Right cardiac atrium (tissue), 5 donors: ENCODE measurements around the gene BBX. TPM values are rescaled to one million over a fixed set of nuclear protein-coding genes. Genes with fewer than 3 reads are reported as not detected.

ENCODE experiments used
- ATAC-seq, 2 donors: fragments of 200-7000 bp; cut with Tn5 transposase; one replicate each; pipeline versions ENCODE4 v1.8.0 to v1.9.1; 2020; ENCODE audit warnings: moderate library complexity in 2 of 2, mild to moderate bottlenecking in 1 of 2
- DNase-seq, 3 donors: peaks; one replicate each; pipeline ENCODE4 v3.0.0-alpha.2; 2020
- H3K27ac ChIP-seq: one replicate; pipeline ENCODE4 v1.5.1; 2013; ENCODE audit warnings: mild to moderate bottlenecking, low read length, control low read depth, moderate library complexity
- H3K27me3 ChIP-seq: one replicate; pipeline ENCODE4 v1.6.1; 2013; ENCODE audit not compliant: control insufficient read depth, insufficient read depth
- H3K4me1 ChIP-seq: one replicate; pipeline ENCODE4 v1.6.1; 2013; ENCODE audit warnings: low read length; ENCODE audit not compliant: control insufficient read depth, insufficient read depth
- H3K4me3 ChIP-seq: one replicate; pipeline ENCODE4 v1.5.1; 2013; ENCODE audit warnings: low read length, control low read depth
- H3K9me3 ChIP-seq: one replicate; pipeline ENCODE4 v1.6.1; 2013; ENCODE audit warnings: low read length; ENCODE audit not compliant: control insufficient read depth
- WGBS: extraction: QIAGEN DNeasy Blood & Tissue Kit; methylation state at CpG from one replicate; pipeline ENCODE4 v1.1.7; 2013; 5-methylcytosine and 5-hydroxymethylcytosine counted together
- intact Hi-C, 4 donors: fragments of 100-400 bp; cut with DNase I; formaldehyde crosslinking; loops; one replicate each; pipeline versions ENCODE4 v1.11.0 to v1.14.0; 2022 to 2023
- polyA plus RNA-seq: library from polyadenylated mRNA; stranded (reverse); fragments of 200-250 nt; gene quantifications from one replicate; pipeline ENCODE4 v1.2.3, GENCODE V29; 2013
- total RNA-seq, 4 donors: library from RNA; stranded (reverse); fragmentation: NEBNext Ultra II Directional; extraction: Animal tissue kit (Norgen Biotek cat#: 25700); gene quantifications; one replicate each; pipeline ENCODE4 v1.2.1, GENCODE V29; 2021
- donor health status: healthy with polysubstance abuse.
- donor health status: DM: no; HTN: yes; CAD: no.
- donor health status: DM: no; HTN: no; CAD: no.
- donor health status: DM: no; HTN: yes; CAD: no; lungs with severe emphysema.
- donor health status: DM: yes; HTN: yes; CAD: no.

BBX gene
- total and polyA plus RNA-seq, 5 donors = 10.6 to 57.1 (median 49.2) TPM

DNA sequence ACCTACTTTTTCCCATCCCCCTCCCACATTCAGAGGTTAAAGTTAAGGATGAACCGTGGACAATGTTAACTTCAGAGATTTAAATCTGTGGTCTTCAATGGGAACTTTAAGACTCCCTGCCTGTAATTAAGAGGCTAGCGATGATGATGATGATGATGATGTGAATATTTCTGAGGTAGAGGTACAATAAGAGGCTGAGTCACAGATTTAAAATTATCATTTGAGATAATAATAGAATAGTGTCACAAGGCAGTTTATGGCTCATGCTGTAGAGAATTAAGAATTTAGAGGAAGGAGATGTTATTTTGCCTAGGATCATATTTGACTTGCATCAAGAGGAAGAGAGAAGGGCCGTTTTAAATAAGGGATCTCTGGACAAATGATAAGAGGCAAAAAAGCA, 146.2 kb downstream of the BBX start:
- Histone ChIP-seq H3K27ac (peak overlapping the region; percentile 64), H3K4me3 (no peak overlapping the region), H3K4me1 (peaks cover 2% of the 10 kb centered on the region), H3K9me3 (no peaks in the 10 kb centered on the region), H3K27me3 (no peaks in the 10 kb centered on the region)
- DNase-seq (no peak), ATAC-seq (no peak)
- intact Hi-C loops = loop anchor here in 1 of 4 donors (10.0 kb wide), 1 partner anchor 94 kb away; no protein-coding TSS in a partner anchor
- WGBS = 73% methylated on average over 3 of the region's 3 CpGs

DNA sequence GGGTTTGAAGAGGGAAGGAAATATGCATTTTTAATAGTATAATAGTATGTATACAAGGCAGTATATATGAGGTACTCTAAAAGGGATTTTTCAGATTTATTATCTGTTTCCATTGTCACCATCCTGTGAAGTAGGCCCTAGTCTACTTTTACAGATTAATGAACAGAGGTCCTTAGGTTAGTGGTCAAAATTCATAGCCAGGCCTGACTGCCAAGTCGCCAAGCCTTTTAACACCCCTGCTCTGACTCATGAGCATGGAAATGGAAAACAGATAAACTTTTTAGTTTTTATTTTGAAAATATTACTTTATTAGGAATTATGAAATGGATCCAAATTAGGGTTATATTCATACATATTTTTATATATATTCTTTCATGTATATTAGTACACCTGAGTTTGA, 146.9 kb downstream of the BBX start:
- no peaks in the 10 kb centered on the region for H3K9me3 ChIP-seq
- no peak overlapping the region for H3K4me3 ChIP-seq
- H3K27me3 ChIP-seq = no peaks in the 10 kb centered on the region
- 41% methylated on average over 1 of the region's 1 CpG for WGBS
- no peak for DNase-seq
- ATAC-seq = peak in 1 of 2 donors; percentile 36
- H3K4me1 ChIP-seq = peaks cover 2% of the 10 kb centered on the region
- intact Hi-C loops = loop anchor here in 2 of 4 donors (10.0 kb wide), 3 partner anchors 65 to 175 kb away; no protein-coding TSS in a partner anchor
- H3K27ac ChIP-seq = no peak overlapping the region

DNA sequence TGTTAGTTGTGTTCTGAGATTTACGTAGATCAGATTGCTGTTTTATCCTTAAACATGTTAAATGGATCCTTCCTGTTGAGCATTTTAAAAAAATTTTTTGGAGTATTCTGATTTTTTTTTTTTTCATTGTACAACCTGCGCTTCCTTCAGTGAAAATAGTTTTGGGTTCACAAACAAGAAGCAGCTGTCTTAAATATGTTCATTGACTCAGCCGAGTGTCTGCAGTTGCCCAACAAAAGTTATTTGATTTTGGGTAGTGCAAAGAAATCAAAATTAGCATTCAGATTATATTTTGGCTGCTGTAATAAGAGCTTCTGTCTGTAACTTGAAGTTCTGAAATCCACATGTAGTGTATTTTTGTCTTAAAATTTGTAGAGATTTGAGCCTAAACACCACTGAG, 148.2 kb downstream of the BBX start:
- DNase-seq (no peak), ATAC-seq (no peak)
- Histone ChIP-seq H3K27me3 (no peaks in the 10 kb centered on the region), H3K9me3 (no peaks in the 10 kb centered on the region), H3K4me1 (peaks cover 2% of the 10 kb centered on the region), H3K27ac (no peak overlapping the region), H3K4me3 (no peak overlapping the region)
- 82% methylated on average over 3 of the region's 3 CpGs for WGBS
- intact Hi-C loops = loop anchor here in 2 of 4 donors (10.0 kb wide), 2 partner anchors 64 to 174 kb away; no protein-coding TSS in a partner anchor

DNA sequence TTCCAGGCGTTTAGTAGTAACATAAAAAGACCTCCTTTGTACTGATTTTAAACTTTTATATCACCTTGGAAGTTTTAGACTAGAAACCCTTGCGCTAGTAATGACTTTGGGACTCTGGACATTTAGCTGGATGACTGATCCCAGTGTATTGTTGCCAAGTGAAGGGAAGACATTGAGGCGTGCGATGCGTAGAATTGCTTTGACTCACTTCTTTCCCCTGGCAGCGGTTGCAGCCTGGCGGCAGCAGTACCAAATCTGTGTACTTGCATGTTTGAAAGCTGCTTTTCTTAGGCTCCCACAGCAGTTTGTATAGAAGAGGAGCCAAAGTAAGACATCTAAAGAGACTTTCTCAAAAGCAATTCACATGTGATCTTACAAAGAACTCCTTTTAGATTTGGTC, 151.6 kb downstream of the BBX start:
- Histone ChIP-seq H3K27ac (no peak overlapping the region), H3K27me3 (no peaks in the 10 kb centered on the region), H3K9me3 (no peaks in the 10 kb centered on the region), H3K4me3 (no peak overlapping the region), H3K4me1 (no peaks in the 10 kb centered on the region)
- intact Hi-C loops = loop anchor here in 2 of 4 donors (10.0 kb wide), 2 partner anchors 60 to 170 kb away; no protein-coding TSS in a partner anchor
- DNase-seq (peak in 1 of 3 donors; percentile 21), ATAC-seq (no peak)
- 87% methylated on average over 7 of the region's 7 CpGs for WGBS

DNA sequence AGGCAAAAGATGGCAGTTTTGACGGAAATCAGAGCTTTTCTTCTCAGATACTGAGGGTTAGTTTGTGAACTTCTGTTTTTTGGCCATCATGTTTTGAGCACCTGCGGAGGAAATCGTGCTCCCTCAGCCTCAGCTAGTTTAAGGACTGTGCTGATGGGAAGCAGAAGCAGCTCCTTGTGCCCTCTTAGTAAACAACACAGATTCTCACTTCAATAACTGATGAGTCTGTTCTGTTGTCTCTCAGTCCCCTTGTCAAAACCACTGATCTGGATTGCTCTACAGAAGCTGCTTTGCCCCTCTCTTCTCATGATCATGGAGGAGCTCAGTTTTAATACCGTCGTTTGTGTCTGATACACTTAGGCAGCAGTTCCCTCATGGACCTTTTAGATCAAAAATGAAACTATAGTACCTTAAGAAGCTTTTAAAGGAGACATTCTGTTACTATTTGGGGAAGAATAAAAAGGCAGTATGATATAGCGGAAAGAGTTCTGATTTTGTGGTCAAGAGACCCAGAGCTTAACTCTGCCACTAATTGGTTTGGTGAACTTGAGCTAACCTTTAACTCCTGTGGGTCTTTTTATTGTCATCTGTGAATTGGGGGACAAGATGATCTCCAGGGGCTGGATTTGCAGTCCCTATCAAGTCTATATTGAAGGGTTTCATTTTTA, 152.6 kb downstream of the BBX start:
- ATAC-seq (no peak), DNase-seq (no peak)
- Histone ChIP-seq H3K27ac (no peak overlapping the region), H3K27me3 (no peaks in the 10 kb centered on the region), H3K4me1 (no peaks in the 10 kb centered on the region), H3K4me3 (no peak overlapping the region), H3K9me3 (no peaks in the 10 kb centered on the region)
- intact Hi-C loops = loop anchor here in 3 of 4 donors (5.0 to 10.0 kb wide), 3 partner anchors 59 to 169 kb away; no protein-coding TSS in a partner anchor
- WGBS = 80% methylated on average over 6 of the region's 6 CpGs

DNA sequence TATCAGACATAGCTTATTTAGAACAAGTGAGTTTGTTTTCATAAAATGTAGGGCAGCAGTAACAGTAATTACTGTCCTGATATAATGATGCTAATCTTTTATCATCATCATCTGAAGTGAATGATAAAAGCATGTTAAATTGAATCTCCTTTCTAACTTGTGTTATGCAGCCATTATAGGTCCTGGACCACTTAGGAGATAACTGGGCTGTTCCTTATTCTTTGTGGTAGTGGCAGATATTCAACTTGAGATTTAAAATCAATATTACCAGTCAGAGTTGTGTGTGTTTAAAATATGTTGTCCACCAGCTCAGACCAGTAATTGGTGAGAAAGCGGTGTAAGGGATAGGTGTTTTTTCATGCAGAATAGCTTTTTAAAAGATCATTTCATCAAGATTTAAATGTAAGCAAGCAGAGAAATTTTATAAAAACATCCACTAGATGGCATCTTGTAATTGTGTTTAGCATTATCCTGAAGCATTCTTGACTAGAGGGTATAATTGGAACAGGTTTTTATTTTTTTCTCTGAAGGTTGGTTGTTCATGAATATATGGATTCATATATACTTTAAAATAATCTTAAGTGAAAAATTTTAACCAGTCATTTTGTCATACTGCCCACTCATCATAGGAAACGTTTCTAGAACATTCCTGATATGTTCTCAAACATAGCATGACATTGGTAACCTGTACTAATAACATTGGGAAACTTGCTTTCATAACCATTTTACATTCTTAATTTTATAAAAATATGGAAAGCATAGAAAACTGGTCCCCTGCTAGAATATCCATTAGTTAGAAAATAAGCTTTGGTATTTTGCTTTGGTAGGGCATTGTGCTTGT, 153.9 kb downstream of the BBX start:
- no peaks in the 10 kb centered on the region for H3K4me1 ChIP-seq

DNA sequence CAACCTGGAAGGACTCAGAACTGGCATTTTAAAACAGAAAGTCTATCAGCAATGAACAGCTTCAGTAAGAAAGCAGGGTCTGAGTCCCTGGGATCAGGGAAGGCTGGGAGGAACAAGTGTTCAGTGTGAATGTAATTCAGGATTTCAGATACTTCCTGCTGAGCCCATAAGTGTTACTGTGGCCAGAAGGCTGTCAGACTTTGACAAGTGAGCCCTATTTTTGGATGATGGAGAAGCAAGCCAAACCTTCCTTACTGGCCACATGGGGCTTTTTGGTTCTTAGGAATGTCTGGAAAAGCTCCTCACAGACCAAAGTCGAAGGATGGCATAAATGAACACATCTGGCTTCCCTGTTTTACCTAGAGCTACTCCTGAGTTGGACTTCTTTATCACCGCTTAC, 157.2 kb downstream of the BBX start:
- intact Hi-C loops = loop anchor here in 3 of 4 donors (5.0 to 10.0 kb wide), 3 partner anchors 55 to 165 kb away; no protein-coding TSS in a partner anchor
- no peaks in the 10 kb centered on the region for H3K27me3 ChIP-seq
- ATAC-seq = no peak
- 65% methylated on average over 2 of the region's 2 CpGs for WGBS
- no peaks in the 10 kb centered on the region for H3K4me1 ChIP-seq
- DNase-seq = no peak
- no peak overlapping the region for H3K27ac ChIP-seq
- no peaks in the 10 kb centered on the region for H3K9me3 ChIP-seq
- H3K4me3 ChIP-seq = no peak overlapping the region

More for the DNA sequence above, 153.9 kb downstream of the BBX start:
- WGBS = 65% methylated on average over 2 of the region's 2 CpGs
- DNase-seq = no peak
- no peaks in the 10 kb centered on the region for H3K9me3 ChIP-seq
- peak in 1 of 2 donors; percentile 20 for ATAC-seq
- intact Hi-C loops = loop anchor here in 3 of 4 donors (5.0 to 10.0 kb wide), 3 partner anchors 58 to 168 kb away; no protein-coding TSS in a partner anchor
- H3K27me3 ChIP-seq = no peaks in the 10 kb centered on the region
- no peak overlapping the region for H3K4me3 ChIP-seq
- H3K27ac ChIP-seq = no peak overlapping the region

DNA sequence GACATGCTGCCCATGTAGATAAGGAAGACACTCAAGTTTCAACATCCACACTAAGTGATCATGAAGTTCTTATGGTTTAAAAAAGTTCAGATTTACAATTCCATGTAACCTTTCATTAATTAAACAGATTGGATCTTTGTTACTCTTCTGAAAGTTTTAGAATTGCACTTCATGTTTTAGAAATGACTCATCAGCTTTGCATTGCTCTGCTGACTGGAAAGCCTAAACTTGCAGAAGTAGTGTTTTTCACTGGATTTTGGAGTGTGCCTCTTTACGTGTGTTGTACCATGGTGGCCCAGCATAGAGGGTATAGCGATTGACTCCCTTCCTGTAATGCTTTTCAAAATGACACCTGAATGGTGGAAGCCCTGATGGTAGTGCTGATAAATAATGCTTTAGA, 157.9 kb downstream of the BBX start:
- DNase-seq = no peak
- 93% methylated on average over 2 of the region's 2 CpGs for WGBS
- Histone ChIP-seq H3K27me3 (no peaks in the 10 kb centered on the region), H3K4me1 (no peaks in the 10 kb centered on the region), H3K27ac (no peak overlapping the region), H3K4me3 (no peak overlapping the region), H3K9me3 (no peaks in the 10 kb centered on the region)
- intact Hi-C loops = no loop called here
- no peak for ATAC-seq

DNA sequence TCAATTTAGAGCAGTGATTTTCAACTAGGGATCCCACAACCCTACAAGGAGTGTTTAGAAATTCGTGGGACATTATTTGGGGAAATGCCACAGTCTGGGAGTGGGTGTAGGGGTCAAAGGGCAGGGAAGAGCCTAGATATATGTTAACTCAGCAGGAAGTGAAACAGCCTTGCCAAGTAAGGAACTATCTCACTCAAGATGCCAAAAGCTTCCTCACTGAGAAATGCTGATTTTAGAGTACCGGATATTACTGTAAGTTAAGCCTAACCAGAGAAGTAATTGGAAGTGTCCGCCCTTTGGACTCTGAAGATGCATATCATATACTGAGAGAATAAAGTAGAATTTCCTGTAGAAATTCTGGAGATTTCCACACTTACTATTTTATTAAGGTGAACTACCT, 158.6 kb downstream of the BBX start:
- Histone ChIP-seq H3K4me3 (no peak overlapping the region), H3K27ac (no peak overlapping the region), H3K9me3 (no peaks in the 10 kb centered on the region), H3K4me1 (no peaks in the 10 kb centered on the region), H3K27me3 (no peaks in the 10 kb centered on the region)
- intact Hi-C loops = no loop called here
- DNase-seq (no peak), ATAC-seq (peak; percentile 50 to 56)
- WGBS = 71% methylated on average over 3 of the region's 3 CpGs

DNA sequence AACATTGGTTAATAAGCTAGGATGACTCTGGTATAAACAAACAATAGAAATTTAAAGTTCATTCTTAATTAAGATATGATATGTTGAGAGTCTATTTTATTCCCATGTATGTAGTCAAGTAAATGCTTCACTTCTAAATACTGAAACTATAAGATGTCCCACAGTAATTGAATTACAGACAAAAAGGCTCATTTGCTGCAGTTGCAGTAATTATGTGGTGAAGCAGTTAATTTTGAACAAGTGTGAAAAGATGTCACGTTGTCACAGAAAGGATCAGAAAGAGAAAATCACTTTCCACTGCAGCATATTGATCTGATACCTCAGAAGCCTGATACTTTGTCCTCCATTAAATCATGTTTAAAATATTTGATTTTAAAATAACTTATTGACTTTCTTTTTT, 159.8 kb downstream of the BBX start:
- 60% methylated on average over 1 of the region's 1 CpG for WGBS
- no peaks in the 10 kb centered on the region for H3K9me3 ChIP-seq
- DNase-seq (no peak), ATAC-seq (no peak)
- H3K27me3 ChIP-seq = no peaks in the 10 kb centered on the region
- H3K4me1 ChIP-seq = no peaks in the 10 kb centered on the region
- no peak overlapping the region for H3K4me3 ChIP-seq
- intact Hi-C loops = no loop called here
- H3K27ac ChIP-seq = peak overlapping the region; percentile 19

DNA sequence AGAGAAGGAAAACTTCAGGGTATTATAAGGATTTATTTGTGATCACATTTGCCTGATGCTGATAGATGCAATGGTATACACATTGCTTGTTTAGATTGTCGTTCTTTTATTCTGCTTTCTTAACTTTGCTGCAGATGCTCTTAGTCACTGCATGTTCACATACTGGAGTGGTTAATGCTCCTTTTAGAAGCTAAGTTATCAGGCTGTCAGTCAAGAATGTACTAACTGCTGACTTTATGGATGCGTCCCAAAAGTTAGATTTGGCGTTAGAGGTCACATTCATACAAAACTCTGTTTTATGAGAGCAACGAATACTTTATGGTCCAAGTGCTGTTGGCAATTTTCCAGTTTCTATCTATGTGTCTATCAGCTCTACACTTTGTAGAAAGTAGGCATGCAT, 160.7 kb downstream of the BBX start:
- H3K4me3 ChIP-seq = no peak overlapping the region
- peak; percentile 65 to 74 for ATAC-seq
- WGBS = 45% methylated on average over 4 of the region's 4 CpGs
- no peak overlapping the region for H3K27ac ChIP-seq
- no peaks in the 10 kb centered on the region for H3K27me3 ChIP-seq
- no peaks in the 10 kb centered on the region for H3K9me3 ChIP-seq
- intact Hi-C loops = no loop called here
- DNase-seq = no peak
- no peaks in the 10 kb centered on the region for H3K4me1 ChIP-seq
